ENCODE measurements around the gene SYAP1. TPM values are rescaled to one million over a fixed set of nuclear protein-coding genes. Genes with fewer than 3 reads are reported as not detected.
"Not testable (repeated sequence)": the region's sequence is repeated elsewhere in the genome, so short reads cannot be mapped to it uniquely, and the experiment has no call there.

SYAP1 gene
- total RNA-seq, 1 donor from 2014 or later: 48.4 TPM

- TF ChIP-seq CTCF (conservative IDR thresholded peaks at IDR 0.05): no peak
- Mint-ChIP-seq H3K27ac (no peak overlapping the region), H3K9me3 (no peaks in the 10 kb centered on the region), H3K4me1 (ENCODE audit: unreplicated experiment) (peaks cover 12% of the 10 kb centered on the region), H3K4me3 (peak overlapping the region; percentile 15), H3K27me3 (no peaks in the 10 kb centered on the region), H3K36me3 (no peaks in the 10 kb centered on the region)
- DNase-seq (ENCODE audit: extremely low spot score, unreplicated experiment): no peak
Measured at GRCh38 chrX:16783452-16783851, 64.0 kb downstream of the SYAP1 start.

- DNase-seq (ENCODE audit: extremely low spot score, unreplicated experiment); H3K9me3 Mint-ChIP-seq; H3K4me3 Mint-ChIP-seq; H3K27ac Mint-ChIP-seq; H3K27me3 Mint-ChIP-seq; H3K36me3 Mint-ChIP-seq: not testable (repeated sequence)
- H3K4me1 Mint-ChIP-seq (ENCODE audit: unreplicated experiment): peaks cover 12% of the 10 kb centered on the region
Measured at GRCh38 chrX:16784440-16784839, 65.0 kb downstream of the SYAP1 start.

- no peak for TF ChIP-seq CTCF (conservative IDR thresholded peaks at IDR 0.05)
- Mint-ChIP-seq H3K27me3 (no peaks in the 10 kb centered on the region), H3K4me1 (ENCODE audit: unreplicated experiment) (peaks cover 12% of the 10 kb centered on the region), H3K4me3 (peak overlapping the region; percentile 95), H3K9me3 (no peaks in the 10 kb centered on the region), H3K27ac (peak overlapping the region; percentile 92), H3K36me3 (no peaks in the 10 kb centered on the region)
- no peak for DNase-seq (ENCODE audit: extremely low spot score, unreplicated experiment)
Measured at GRCh38 chrX:16785247-16786138, 66.1 kb downstream of the SYAP1 start.

- Mint-ChIP-seq H3K4me3 (peak within 1 kb of the TSS; percentile 95), H3K27ac (peak within 1 kb of the TSS; percentile 92), H3K36me3 (peaks cover 4% of the 10 kb centered on the region), H3K4me1 (ENCODE audit: unreplicated experiment) (peaks cover 12% of the 10 kb centered on the region), H3K9me3 (no peaks in the 10 kb centered on the region), H3K27me3 (no peaks in the 10 kb centered on the region)
- peak; percentile 99 for DNase-seq (ENCODE audit: extremely low spot score, unreplicated experiment)
- TF ChIP-seq CTCF (conservative IDR thresholded peaks at IDR 0.05): no peak
Measured at GRCh38 chrX:16786139-16786790, 66.9 kb downstream of the SYAP1 start, which contains the start of gene TXLNG. TXLNG (plus strand) TSS chrX:16786466; CDS start chrX:16786488, 22 bp downstream.

GRCh38 chrX:16786791-16787735 is 67.7 kb downstream of the SYAP1 start:
- Mint-ChIP-seq H3K36me3 (peaks cover 7% of the 10 kb centered on the region), H3K9me3 (no peaks in the 10 kb centered on the region), H3K27me3 (no peaks in the 10 kb centered on the region), H3K4me1 (ENCODE audit: unreplicated experiment) (peaks cover 12% of the 10 kb centered on the region), H3K27ac (peak overlapping the region; percentile 68), H3K4me3 (peak overlapping the region; percentile 95)
- DNase-seq (ENCODE audit: extremely low spot score, unreplicated experiment): no peak
- TF ChIP-seq CTCF (conservative IDR thresholded peaks at IDR 0.05): no peak
